Measurements from ENCODE around the gene ABCB8.
"Not testable (repeated sequence)": the region's sequence is repeated elsewhere in the genome, so short reads cannot be mapped to it uniquely, and the experiment has no call there.

Gene ABCB8

DNA sequence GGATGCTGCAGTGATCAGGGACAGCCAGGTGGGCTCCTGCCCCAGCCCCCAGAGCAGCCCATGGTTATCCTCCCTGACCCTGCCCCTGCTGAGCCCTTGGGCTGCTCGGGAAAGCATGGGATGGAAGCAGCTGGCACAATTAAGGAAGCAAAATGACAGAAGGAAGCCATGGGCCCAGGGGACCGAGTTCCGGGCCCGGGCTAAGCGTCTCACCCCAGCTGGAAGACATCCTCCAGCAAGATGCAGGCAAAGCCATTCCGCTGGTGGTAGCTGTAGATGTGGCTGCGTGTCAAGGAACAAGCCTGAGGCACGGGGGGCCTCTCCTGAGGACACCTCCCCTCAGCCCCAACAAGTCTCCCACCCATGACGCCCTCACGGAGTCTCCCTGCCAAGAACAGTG, 5.0 kb upstream of the ABCB8 start:
- Histone ChIP-seq H3K36me3 (ENCODE audit: control insufficient read depth, insufficient read depth, low read length) (no peaks in the 10 kb centered on the region), H3K27ac (ENCODE audit: low read length) (no peak overlapping the region), H3K4me3 (ENCODE audit: low read length) (no peak overlapping the region), H3K9me3 (ENCODE audit: control insufficient read depth, insufficient read depth, low read length) (no peaks in the 10 kb centered on the region), H3K27me3 (ENCODE audit: control insufficient read depth, insufficient read depth, low read length) (peaks cover 9% of the 10 kb centered on the region; the same call in 1 of the 2 replicates), H3K4me1 (ENCODE audit: control insufficient read depth, insufficient read depth, low read length) (peaks cover 11% of the 10 kb centered on the region)
- DNase-seq (ENCODE audit: low read depth, low spot score) = no peak
- no CpG with 5 or more reads among the region's 10 CpGs for WGBS (ENCODE audit: insufficient coverage, insufficient read length)

DNA sequence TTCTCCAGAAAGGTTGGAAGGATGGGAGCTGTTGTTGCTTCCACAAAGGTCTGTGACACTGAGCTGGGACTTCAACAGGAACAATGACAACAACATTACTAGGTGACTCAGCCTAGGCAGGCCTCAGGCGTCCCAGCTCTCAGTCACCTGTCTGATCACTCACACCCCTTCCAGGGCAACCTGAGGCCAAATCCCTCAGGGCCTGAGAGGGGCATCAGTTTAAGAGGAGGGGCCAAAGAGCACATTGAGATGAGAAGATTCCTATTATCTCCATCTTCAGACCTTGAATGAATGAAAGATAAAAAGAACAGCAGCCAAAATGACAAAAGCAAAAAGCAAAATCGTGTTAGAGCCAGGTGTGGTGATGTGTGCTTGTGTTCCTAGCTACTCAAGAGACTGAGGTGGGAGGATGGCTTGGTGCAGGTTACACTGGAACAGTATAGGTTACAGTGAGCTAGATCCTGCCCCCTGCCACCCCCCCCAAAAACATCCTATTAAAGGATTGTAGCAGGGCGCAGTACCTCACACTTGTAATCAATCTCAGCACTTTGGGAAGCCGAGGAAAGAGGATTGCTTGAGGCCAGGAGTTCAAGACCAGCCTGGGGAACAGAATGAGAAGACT, 3.7 kb upstream of the ABCB8 start, which contains the start of gene ATG9B:
ATG9B (minus strand) TSS at position 60 of the 622 bp plus-strand sequence. CDS start 71 bp downstream, outside the sequence.
- no peak for DNase-seq (ENCODE audit: low read depth, low spot score)
- peaks cover 5% of the 10 kb centered on the region for H3K4me1 ChIP-seq (ENCODE audit: control insufficient read depth, insufficient read depth, low read length)
- H3K9me3 ChIP-seq (ENCODE audit: control insufficient read depth, insufficient read depth, low read length) = no peaks in the 10 kb centered on the region
- H3K36me3 ChIP-seq (ENCODE audit: control insufficient read depth, insufficient read depth, low read length) = no peaks in the 10 kb centered on the region
- peaks cover 5% of the 10 kb centered on the region; the same call in 1 of the 2 replicates for H3K27me3 ChIP-seq (ENCODE audit: control insufficient read depth, insufficient read depth, low read length)
- H3K4me3 ChIP-seq (ENCODE audit: low read length) = no peak within 1 kb of the TSS
- H3K27ac ChIP-seq (ENCODE audit: low read length) = no peak within 1 kb of the TSS
- WGBS (ENCODE audit: insufficient coverage, insufficient read length) = no CpG with 5 or more reads among the region's 4 CpGs

DNA sequence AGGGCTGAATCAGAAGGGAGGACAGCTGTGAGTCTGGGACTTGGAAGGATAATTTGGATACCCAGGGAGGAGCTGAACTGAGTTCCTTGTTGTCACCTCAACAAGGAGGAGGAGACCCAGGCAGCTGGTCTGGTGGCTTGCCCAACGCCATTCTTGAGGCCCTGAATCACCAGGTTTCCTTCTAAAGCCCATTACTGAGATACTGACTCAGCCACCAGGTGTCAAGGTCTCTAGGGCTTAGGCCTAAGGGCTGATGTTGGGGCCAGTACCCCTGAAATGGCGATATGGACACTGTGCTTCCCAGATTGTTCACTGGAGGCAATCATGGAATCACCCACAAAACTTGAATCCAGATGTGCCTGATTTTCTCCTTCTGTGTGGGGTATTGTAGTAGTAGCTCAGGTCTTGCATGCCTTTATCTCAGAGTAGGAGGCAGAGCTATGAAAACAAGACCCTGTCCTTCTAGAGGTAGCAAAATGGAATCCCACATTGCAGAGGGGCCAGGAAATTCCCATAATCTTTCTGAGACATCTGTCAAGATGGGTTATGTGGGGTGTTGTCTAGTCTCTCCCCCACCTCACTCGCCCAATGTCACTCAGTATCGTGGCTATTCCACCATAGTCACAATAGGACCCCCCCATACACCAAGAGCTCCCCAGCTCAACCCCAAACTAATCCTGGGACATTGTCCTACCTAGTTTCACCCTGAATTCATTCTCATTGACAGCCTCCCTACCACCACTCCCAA, 2.2 kb upstream of the ABCB8 start:
- DNase-seq (ENCODE audit: low read depth, low spot score) = no peak
- Histone ChIP-seq H3K9me3 (ENCODE audit: control insufficient read depth, insufficient read depth, low read length) (no peaks in the 10 kb centered on the region), H3K36me3 (ENCODE audit: control insufficient read depth, insufficient read depth, low read length) (no peaks in the 10 kb centered on the region), H3K27me3 (ENCODE audit: control insufficient read depth, insufficient read depth, low read length) (no peaks in the 10 kb centered on the region), H3K4me3 (ENCODE audit: low read length) (no peak overlapping the region), H3K27ac (ENCODE audit: low read length) (no peak overlapping the region), H3K4me1 (ENCODE audit: control insufficient read depth, insufficient read depth, low read length) (peaks cover 3% of the 10 kb centered on the region; the same call in 1 of the 2 replicates)
- no CpG with 5 or more reads among the region's 4 CpGs for WGBS (ENCODE audit: insufficient coverage, insufficient read length)

DNA sequence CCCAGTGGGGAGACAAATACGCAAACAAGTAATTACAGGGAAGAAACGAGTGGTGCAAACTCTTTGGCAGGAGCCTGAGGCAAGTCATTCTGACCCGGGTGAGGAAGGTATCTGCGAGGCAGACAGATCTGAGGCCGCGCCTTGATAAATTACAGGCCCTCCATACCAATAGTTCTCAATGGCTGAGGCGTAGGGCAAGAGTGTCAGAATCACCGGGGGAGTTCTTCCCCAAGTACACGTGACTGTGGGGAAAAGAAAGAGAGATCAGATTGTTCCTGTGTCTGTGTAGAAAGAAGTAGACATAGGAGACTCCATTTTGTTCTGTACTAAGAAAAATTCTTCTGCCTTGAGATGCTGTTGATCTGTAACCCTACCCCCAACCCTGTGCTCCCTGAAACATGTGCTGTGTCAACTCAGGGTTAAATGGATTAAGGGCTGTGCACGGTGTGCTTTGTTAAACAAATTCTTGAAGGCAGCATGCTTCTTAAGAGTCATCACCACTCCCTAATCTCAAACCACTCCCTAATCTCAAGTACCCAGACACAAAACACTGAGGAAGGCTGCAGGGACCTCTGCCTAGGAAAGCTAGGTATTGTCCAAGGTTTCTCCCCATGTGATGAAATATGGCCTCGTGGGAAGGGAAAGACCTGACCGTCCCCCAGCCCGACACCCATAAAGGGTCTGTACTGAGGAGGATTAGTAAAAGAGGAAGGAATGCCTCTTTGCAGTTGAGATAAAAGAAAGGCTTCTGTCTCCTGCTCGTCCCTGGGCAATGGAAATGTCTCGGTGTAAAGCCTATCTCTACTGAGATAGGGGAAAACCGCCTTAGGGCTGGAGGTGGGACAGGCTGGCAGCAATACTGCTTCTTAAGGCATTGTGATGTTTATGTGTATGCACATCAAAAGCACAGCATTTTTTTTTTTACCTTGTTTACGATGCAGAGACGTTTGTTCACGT, 1.2 kb upstream of the ABCB8 start:
- not testable (repeated sequence) for H3K27me3 ChIP-seq (ENCODE audit: control insufficient read depth, insufficient read depth, low read length); H3K4me1 ChIP-seq (ENCODE audit: control insufficient read depth, insufficient read depth, low read length); H3K36me3 ChIP-seq (ENCODE audit: control insufficient read depth, insufficient read depth, low read length); H3K4me3 ChIP-seq (ENCODE audit: low read length); H3K27ac ChIP-seq (ENCODE audit: low read length); DNase-seq (ENCODE audit: low read depth, low spot score); H3K9me3 ChIP-seq (ENCODE audit: control insufficient read depth, insufficient read depth, low read length)
- no CpG with 5 or more reads among the region's 19 CpGs for WGBS (ENCODE audit: insufficient coverage, insufficient read length)

DNA sequence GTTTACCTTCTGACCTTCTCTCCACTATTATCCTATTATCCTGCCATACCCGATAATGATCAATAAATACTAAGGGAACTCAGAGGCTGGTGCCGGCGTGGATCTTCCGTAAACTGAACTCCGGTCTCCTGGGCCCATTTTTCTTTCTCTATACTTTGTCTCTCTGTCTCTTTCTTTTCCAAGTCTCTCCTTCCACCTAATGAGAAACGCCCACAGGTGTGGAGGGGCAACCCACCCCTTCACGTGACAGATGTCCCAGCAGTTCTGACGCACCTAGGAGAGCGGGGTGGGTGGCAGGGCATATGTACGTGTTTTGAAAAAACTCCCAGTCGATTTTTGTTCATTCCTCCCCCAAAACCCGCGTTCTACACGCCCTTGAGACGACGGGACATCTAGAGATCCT, 521 bp upstream of the ABCB8 start:
- H3K36me3 ChIP-seq (ENCODE audit: control insufficient read depth, insufficient read depth, low read length); H3K9me3 ChIP-seq (ENCODE audit: control insufficient read depth, insufficient read depth, low read length); H3K27ac ChIP-seq (ENCODE audit: low read length); DNase-seq (ENCODE audit: low read depth, low spot score); H3K27me3 ChIP-seq (ENCODE audit: control insufficient read depth, insufficient read depth, low read length); H3K4me1 ChIP-seq (ENCODE audit: control insufficient read depth, insufficient read depth, low read length): not testable (repeated sequence)
- peak overlapping the region; percentile 11; the same call in 1 of the 2 replicates for H3K4me3 ChIP-seq (ENCODE audit: low read length)
- WGBS (ENCODE audit: insufficient coverage, insufficient read length) = no CpG with 5 or more reads among the region's 16 CpGs

DNA sequence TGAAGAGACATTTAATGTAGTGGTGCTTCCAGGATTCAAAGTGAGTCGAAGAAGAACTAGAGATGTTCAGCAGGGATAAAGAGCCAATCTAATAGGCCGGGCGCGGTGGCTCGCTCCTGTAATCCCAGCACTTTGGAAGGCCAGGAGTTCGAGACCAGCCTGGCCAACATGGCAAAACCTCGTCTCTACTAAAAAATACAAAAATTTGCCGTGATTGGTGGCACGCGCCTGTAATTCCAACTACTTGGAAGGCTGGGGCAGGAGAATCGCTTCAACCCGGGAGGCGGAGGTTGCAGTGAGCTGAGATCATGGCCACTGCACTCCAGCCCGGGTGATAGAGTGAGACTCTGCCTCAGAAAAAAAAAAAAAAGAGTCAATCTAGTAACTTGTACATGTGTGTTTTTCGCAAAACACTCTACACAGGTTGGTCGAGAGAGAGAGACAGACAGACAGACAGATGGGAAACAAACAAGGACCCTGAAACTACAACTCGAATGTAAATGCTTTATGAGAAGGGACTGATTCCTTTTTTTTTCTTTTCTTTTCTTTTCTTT, 775 bp downstream of the ABCB8 start:
- no peaks in the 10 kb centered on the region for H3K36me3 ChIP-seq (ENCODE audit: control insufficient read depth, insufficient read depth, low read length)
- H3K9me3 ChIP-seq (ENCODE audit: control insufficient read depth, insufficient read depth, low read length) = no peaks in the 10 kb centered on the region
- H3K27ac ChIP-seq (ENCODE audit: low read length) = no peak overlapping the region
- no peak for DNase-seq (ENCODE audit: low read depth, low spot score)
- no peaks in the 10 kb centered on the region for H3K27me3 ChIP-seq (ENCODE audit: control insufficient read depth, insufficient read depth, low read length)
- no CpG with 5 or more reads among the region's 17 CpGs for WGBS (ENCODE audit: insufficient coverage, insufficient read length)
- H3K4me3 ChIP-seq (ENCODE audit: low read length) = peak overlapping the region; percentile 70; the same call in 1 of the 2 replicates
- peaks cover 3% of the 10 kb centered on the region; the same call in 1 of the 2 replicates for H3K4me1 ChIP-seq (ENCODE audit: control insufficient read depth, insufficient read depth, low read length)

GRCh38 chr7:151031011-151031410, 2.8 kb downstream of the ABCB8 start:
- H3K4me3 ChIP-seq (ENCODE audit: low read length) = no peak overlapping the region
- H3K4me1 ChIP-seq (ENCODE audit: control insufficient read depth, insufficient read depth, low read length) = peaks cover 3% of the 10 kb centered on the region; the same call in 1 of the 2 replicates
- no CpG with 5 or more reads among the region's 4 CpGs for WGBS (ENCODE audit: insufficient coverage, insufficient read length)
- H3K36me3 ChIP-seq (ENCODE audit: control insufficient read depth, insufficient read depth, low read length) = no peaks in the 10 kb centered on the region; the same call in 1 of the 2 replicates
- DNase-seq (ENCODE audit: low read depth, low spot score) = no peak
- no peaks in the 10 kb centered on the region for H3K27me3 ChIP-seq (ENCODE audit: control insufficient read depth, insufficient read depth, low read length)
- no peaks in the 10 kb centered on the region for H3K9me3 ChIP-seq (ENCODE audit: control insufficient read depth, insufficient read depth, low read length)
- H3K27ac ChIP-seq (ENCODE audit: low read length) = no peak overlapping the region

DNA sequence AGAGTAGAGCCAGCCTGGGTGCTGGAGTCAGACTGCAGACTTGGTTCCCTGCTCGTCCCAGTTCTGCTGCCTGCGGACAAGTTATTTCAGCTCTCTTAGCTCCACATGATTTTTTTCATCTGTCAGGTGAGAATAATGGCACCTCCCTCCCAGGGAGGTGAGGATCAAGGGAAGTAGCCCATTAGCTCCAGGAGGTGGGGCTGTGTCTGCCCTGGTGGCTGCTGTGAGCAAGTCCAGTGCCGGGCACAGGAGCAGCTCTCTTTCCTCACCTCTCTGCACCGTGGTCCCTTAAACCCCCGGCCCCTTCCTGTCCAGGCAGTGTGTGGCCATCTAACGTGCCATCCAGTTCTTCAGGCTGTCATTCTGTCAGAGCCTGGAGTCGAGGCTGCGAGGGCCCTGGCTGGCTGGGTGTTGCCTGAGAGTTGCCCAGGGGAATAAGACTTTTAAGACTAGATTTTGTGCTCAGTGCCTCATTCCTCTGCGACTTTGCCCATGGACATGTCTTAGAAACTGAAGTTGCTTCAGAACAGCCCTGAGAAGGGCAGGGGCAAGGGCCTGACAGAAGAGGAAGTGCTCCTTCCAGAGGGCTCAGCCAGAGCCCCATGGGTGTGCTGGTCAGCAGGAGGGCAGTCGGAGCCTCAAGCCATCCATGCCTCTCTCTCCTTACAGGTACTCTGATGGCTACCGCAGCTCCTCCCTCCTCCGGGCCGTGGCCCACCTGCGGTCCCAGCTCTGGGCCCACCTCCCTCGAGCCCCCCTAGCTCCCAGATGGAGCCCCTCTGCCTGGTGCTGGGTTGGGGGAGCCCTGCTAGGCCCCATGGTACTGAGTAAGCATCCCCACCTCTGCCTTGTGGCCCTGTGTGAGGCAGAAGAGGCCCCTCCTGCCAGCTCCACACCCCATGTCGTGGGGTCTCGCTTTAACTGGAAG, 5.0 kb downstream of the ABCB8 start:
- H3K36me3 ChIP-seq (ENCODE audit: control insufficient read depth, insufficient read depth, low read length) = peaks cover 3% of the 10 kb centered on the region
- H3K27ac ChIP-seq (ENCODE audit: low read length) = no peak overlapping the region
- H3K4me3 ChIP-seq (ENCODE audit: low read length) = no peak overlapping the region
- WGBS (ENCODE audit: insufficient coverage, insufficient read length) = no CpG with 5 or more reads among the region's 17 CpGs
- no peak for DNase-seq (ENCODE audit: low read depth, low spot score)
- no peaks in the 10 kb centered on the region for H3K4me1 ChIP-seq (ENCODE audit: control insufficient read depth, insufficient read depth, low read length)
- no peaks in the 10 kb centered on the region for H3K9me3 ChIP-seq (ENCODE audit: control insufficient read depth, insufficient read depth, low read length)
- H3K27me3 ChIP-seq (ENCODE audit: control insufficient read depth, insufficient read depth, low read length) = no peaks in the 10 kb centered on the region

DNA sequence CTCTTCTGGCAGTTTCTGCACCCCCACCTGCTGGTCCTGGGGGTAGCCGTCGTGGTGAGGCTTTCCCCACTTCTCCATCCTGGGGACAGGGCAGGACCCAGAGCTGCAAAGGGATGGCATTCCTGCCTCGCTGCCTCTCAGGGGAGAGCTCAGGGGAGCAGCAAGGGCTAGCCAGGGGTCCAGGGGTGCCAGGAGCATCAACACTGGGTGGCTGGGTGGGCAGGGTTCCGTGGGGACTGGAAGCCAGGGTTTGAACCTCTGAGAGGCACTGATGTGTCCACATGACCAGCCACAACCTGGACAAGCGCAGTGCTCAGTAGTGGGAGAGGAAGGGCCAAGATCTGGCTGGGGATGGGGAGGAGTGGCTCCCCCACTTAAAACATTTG, 5.6 kb downstream of the ABCB8 start:
- Histone ChIP-seq H3K27me3 (ENCODE audit: control insufficient read depth, insufficient read depth, low read length) (no peaks in the 10 kb centered on the region), H3K4me3 (ENCODE audit: low read length) (no peak overlapping the region), H3K4me1 (ENCODE audit: control insufficient read depth, insufficient read depth, low read length) (no peaks in the 10 kb centered on the region), H3K9me3 (ENCODE audit: control insufficient read depth, insufficient read depth, low read length) (no peaks in the 10 kb centered on the region), H3K27ac (ENCODE audit: low read length) (no peak overlapping the region), H3K36me3 (ENCODE audit: control insufficient read depth, insufficient read depth, low read length) (peaks cover 3% of the 10 kb centered on the region)
- DNase-seq (ENCODE audit: low read depth, low spot score) = no peak
- WGBS (ENCODE audit: insufficient coverage, insufficient read length) = no CpG with 5 or more reads among the region's 5 CpGs
